ENCODE data around the gene PPFIA3.

The PPFIA3 gene

DNA sequence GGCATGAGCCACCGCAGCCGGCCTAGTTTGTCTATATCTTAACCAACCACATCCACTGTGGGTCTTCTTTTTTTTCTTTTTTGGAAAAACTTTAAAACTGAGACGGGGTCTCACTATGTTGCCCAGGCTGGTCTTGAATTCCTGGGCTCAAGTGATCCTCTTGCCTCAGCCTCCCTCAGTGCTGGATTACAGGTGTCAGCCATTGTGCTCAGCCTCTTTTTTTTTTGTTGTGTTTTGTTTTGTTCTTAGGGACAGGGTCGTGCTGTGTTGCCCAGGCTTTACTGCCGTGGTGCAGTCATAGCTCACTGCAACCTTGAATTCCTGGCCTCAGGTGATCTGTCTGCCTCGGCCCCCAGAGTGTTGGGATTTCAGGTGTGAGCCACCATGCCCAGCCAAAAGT is 26.7 kb upstream of the PPFIA3 start:
- H3K27ac ChIP-seq, result no peak overlapping the region
- DNase-seq (ENCODE audit: low spot score), result no peak
- TF ChIP-seq, protein P1, sequence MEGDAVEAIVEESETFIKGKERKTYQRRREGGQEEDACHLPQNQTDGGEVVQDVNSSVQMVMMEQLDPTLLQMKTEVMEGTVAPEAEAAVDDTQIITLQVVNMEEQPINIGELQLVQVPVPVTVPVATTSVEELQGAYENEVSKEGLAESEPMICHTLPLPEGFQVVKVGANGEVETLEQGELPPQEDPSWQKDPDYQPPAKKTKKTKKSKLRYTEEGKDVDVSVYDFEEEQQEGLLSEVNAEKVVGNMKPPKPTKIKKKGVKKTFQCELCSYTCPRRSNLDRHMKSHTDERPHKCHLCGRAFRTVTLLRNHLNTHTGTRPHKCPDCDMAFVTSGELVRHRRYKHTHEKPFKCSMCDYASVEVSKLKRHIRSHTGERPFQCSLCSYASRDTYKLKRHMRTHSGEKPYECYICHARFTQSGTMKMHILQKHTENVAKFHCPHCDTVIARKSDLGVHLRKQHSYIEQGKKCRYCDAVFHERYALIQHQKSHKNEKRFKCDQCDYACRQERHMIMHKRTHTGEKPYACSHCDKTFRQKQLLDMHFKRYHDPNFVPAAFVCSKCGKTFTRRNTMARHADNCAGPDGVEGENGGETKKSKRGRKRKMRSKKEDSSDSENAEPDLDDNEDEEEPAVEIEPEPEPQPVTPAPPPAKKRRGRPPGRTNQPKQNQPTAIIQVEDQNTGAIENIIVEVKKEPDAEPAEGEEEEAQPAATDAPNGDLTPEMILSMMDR (IDR thresholded peaks at IDR 0.05), result no peak
- H3K4me3 ChIP-seq, result no peak overlapping the region

DNA sequence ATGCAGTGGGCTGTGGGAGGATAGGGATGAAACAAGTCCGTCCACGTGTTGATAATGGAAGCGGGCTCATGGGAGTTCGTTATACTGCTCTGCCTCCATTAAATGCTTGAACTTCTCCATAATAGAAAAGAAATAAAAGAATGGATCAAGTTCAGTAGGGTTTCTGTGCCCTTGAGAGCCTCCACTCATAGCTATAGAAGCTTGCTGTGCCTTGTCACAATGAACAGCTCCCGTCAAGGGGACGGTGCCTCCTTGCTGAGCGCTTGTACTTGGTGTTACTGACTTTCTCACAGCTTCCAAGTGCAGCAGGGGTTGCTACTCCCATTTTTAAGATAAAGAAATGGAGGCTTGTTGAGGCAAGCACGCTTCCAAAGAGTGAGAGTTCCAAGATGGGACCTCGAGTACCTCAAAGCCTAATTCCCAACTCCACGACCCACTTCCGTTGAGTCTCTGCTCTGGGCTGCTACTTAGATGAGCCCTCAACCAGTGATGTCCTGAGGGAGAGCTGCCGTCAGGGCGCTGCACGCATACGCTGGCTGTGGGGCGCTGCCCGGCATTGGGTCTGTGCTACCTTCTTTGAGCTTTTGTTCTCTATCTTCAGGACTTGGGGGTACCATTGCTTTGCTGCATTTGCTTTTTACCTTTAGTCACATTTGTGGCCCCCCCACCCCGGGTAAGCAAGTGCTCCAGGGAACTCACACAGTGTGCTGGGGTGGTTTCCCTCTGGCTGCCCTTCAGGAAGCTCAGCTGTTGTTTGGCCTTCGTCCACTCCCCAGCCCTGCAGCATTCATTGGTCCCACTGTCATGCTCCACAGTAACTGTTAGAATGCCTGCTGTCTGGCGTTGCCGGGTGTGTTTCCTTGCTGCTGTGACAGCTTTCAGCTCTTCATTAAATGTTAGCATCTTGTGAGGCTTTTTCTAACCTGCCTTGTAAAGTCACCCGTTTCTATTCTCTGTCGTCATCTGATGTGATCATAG is 24.6 kb upstream of the PPFIA3 start:
- no peak for DNase-seq (ENCODE audit: low spot score)
- H3K27ac ChIP-seq, result no peak overlapping the region

DNA sequence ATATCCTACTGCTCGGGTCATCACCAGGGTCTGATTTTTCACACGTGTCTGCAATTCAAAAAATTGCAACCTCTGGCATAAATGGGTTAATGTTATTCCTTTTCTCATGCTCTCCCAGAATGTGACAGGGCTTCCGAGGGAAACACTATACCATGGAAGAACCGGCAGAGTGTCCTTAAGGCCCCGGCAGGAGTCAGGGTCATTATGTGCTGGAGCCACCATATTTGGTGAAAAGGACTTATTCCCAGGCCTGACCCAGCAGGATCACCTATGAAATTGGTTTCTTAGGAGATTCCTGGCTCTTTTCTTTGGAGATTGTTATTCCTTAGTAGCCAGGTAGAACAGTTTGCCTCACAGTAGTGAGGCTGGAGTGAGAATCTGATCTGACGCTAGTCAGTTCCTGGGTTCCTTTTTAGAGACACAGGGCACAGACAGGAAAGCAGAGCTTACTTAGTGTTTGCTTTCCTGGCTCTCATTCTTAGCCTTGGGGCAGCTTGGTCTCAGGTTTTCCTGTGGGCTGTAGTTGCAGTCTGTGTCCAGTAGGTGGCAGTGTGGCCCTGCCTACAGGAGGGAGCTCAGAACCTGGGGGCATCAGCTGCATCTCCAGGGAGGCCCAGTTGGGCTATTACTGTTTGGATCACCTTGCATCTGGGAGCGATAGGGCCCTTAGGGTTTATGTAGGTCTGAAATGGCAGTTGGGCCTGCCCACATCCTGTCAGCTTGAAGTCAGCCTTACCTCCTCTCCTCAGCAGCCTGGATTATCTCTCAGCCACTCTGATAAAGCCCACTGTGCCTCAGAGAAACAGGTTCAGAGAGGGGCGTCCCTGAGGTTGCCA is 21.7 kb upstream of the PPFIA3 start:
- TF ChIP-seq, protein P1 (IDR thresholded peaks at IDR 0.05), result peak; percentile 95
- no peak for DNase-seq (ENCODE audit: low spot score)
- Histone ChIP-seq H3K27ac (no peak overlapping the region), H3K4me3 (no peak overlapping the region)

More for the DNA sequence above, 24.6 kb upstream of the PPFIA3 start:
- TF ChIP-seq, protein P1 (IDR thresholded peaks at IDR 0.05), result no peak
- H3K4me3 ChIP-seq, result no peak overlapping the region

DNA sequence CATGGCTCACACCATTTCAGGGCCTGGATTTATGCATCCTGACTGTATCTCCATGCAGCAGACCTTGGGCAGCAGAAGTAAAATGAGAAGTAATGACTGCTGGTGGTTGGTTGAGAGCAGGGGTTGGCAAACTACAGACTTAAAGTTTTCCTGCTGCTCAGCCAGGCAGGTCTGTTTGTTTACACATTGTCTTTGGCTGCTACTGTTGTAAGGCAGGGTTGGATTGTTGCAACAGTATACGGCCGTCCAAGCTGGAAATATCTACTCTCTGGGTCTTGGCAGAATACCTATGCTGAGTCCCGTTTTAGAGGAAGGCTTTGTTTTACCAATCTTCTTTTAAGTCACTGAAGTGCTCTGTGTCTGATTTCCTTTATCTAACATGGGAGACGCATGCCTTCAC is 20.5 kb upstream of the PPFIA3 start:
- DNase-seq (ENCODE audit: low spot score), result no peak
- H3K27ac ChIP-seq, result no peak overlapping the region
- TF ChIP-seq, protein P1 (IDR thresholded peaks at IDR 0.05), result no peak
- H3K4me3 ChIP-seq, result no peak overlapping the region

DNA sequence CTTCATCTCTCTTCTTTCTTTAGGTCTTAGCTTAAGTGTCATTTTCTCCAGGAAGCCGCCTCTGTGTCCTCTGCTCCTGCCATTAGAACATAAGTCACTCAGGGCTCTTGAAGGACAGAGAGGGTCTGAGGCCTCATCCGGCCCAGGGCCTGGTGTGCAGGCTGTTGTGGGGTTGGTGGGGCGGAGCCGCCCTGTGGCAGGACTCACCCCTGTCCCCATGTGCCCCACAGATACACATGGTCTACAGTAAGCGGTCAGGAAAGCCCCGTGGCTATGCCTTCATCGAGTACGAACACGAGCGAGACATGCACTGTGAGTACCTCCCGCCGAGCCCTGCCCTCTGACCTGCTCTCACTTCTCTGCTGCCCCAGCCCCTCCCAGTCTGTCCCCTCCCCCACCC is 18.2 kb upstream of the PPFIA3 start:
- Histone ChIP-seq H3K27ac (no peak overlapping the region), H3K4me3 (no peak overlapping the region)
- no peak for DNase-seq (ENCODE audit: low spot score)
- TF ChIP-seq, protein P1 (IDR thresholded peaks at IDR 0.05), result no peak

DNA sequence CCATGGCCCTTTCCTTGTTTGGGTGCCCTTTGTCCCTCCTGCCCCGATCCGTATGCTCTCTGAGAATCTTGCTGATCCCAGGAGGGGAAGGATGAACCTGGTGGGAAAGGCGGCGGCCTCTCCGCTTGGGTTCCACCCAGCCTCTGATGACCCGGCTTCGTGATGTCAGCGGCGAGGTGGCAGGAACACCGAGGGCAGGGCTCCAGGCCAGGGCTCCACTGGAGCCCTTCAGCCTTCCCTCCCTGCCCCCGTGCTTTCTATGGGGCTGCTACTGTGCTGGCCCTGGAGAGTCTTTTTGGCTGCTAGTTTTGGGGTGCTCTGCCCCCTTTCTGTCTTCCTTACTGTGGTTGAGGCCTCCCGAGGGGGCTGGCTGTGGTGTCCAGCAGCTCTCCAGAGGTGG is 17.0 kb upstream of the PPFIA3 start:
- Histone ChIP-seq H3K4me3 (no peak overlapping the region), H3K27ac (no peak overlapping the region)
- DNase-seq (ENCODE audit: low spot score), result no peak
- TF ChIP-seq, protein P1 (IDR thresholded peaks at IDR 0.05), result no peak

Data from coronary artery (tissue), 2 donors.